ENCODE results near the gene CRYGN. TPM values are rescaled to one million over a fixed set of nuclear protein-coding genes. Genes with fewer than 3 reads are reported as not detected.

The CRYGN gene
- polyA plus RNA-seq, 1 donor (not counting 4 experiments of a cell fraction or from before 2014, with no cell fraction given): not detected

GRCh38 chr7:151395036-151395367 lies 44.9 kb downstream of the CRYGN start:
- TF ChIP-seq EZH2 (IDR thresholded peaks at IDR 0.05; ENCODE audit: low read length): no peak
- no peak for TF ChIP-seq CTCF (optimal IDR thresholded peaks at IDR 0.05 in 1 of 3, IDR thresholded peaks at IDR 0.05 in 1 of 3, conservative IDR thresholded peaks at IDR 0.05 in 1 of 3; ENCODE audit: extremely low read depth in 1 of 3, insufficient read depth in 2 of 3, low read length in 3 of 3)

GRCh38 chr7:151394076-151395035 lies 45.6 kb downstream of the CRYGN start:
- no peaks in the 10 kb centered on the region for H3K36me3 ChIP-seq (ENCODE audit: control insufficient read depth in 2 of 2, extremely low read depth in 1 of 2, insufficient read depth in 2 of 2, low read length in 2 of 2)
- H3K9ac ChIP-seq (ENCODE audit: control insufficient read depth, extremely low read depth, insufficient read depth, low read length): no peak overlapping the region
- H3K4me1 ChIP-seq (ENCODE audit: control insufficient read depth, extremely low read depth, insufficient read depth, low read length): no peaks in the 10 kb centered on the region
- H3K9me1 ChIP-seq (ENCODE audit: control insufficient read depth, extremely low read depth, insufficient read depth, low read length): no peaks in the 10 kb centered on the region
- dilution Hi-C loops (cut with MboI; ENCODE audit: extremely low pct_ligation_motif_present, low sequenced_read_pairs): no loop called here
- H4K20me1 ChIP-seq (ENCODE audit: control insufficient read depth, extremely low read depth, insufficient read depth, low read length): no peaks in the 10 kb centered on the region
- H3K4me3 ChIP-seq (ENCODE audit: control insufficient read depth in 2 of 3, extremely low read depth in 1 of 3, insufficient read depth in 2 of 3, low read depth in 1 of 3, low read length in 3 of 3): no peak overlapping the region
- DNase-seq (ENCODE audit: low read depth, low spot score) (no peak), FAIRE-seq (no peak)
- H3K27ac ChIP-seq (ENCODE audit: control insufficient read depth, insufficient read depth, low read length): no peak overlapping the region
- H3K27me3 ChIP-seq (ENCODE audit: control insufficient read depth, extremely low read depth, insufficient read depth, low read length): peaks cover 18% of the 10 kb centered on the region
- H3K9me3 ChIP-seq (ENCODE audit: control insufficient read depth, low read depth, low read length): no peaks in the 10 kb centered on the region
- H3K4me2 ChIP-seq (ENCODE audit: control insufficient read depth, extremely low read depth, insufficient read depth, low read depth, low read length): no peak overlapping the region
- no peaks in the 10 kb centered on the region for H3K79me2 ChIP-seq (ENCODE audit: control insufficient read depth, insufficient read depth, low read length)
- TF ChIP-seq EZH2 (IDR thresholded peaks at IDR 0.05; ENCODE audit: low read length) (no peak), CTCF (optimal IDR thresholded peaks at IDR 0.05 in 1 of 3, IDR thresholded peaks at IDR 0.05 in 1 of 3, conservative IDR thresholded peaks at IDR 0.05 in 1 of 3; ENCODE audit: extremely low read depth in 1 of 3, insufficient read depth in 2 of 3, low read length in 3 of 3) (no peak)
- no peak overlapping the region for H2AFZ ChIP-seq (ENCODE audit: control insufficient read depth, low read length)

More at GRCh38 chr7:151395036-151395367, 44.9 kb downstream of the CRYGN start:
- DNase-seq (ENCODE audit: low read depth, low spot score) (no peak), FAIRE-seq (no peak)
- Histone ChIP-seq H3K36me3 (ENCODE audit: control insufficient read depth in 2 of 2, extremely low read depth in 1 of 2, insufficient read depth in 2 of 2, low read length in 2 of 2) (no peaks in the 10 kb centered on the region), H3K27me3 (ENCODE audit: control insufficient read depth, extremely low read depth, insufficient read depth, low read length) (peaks cover 18% of the 10 kb centered on the region), H3K4me2 (ENCODE audit: control insufficient read depth, extremely low read depth, insufficient read depth, low read depth, low read length) (no peak overlapping the region), H2AFZ (ENCODE audit: control insufficient read depth, low read length) (no peak overlapping the region), H3K79me2 (ENCODE audit: control insufficient read depth, insufficient read depth, low read length) (no peaks in the 10 kb centered on the region), H3K9ac (ENCODE audit: control insufficient read depth, extremely low read depth, insufficient read depth, low read length) (no peak overlapping the region), H3K27ac (ENCODE audit: control insufficient read depth, insufficient read depth, low read length) (no peak overlapping the region), H4K20me1 (ENCODE audit: control insufficient read depth, extremely low read depth, insufficient read depth, low read length) (no peaks in the 10 kb centered on the region), H3K4me1 (ENCODE audit: control insufficient read depth, extremely low read depth, insufficient read depth, low read length) (no peaks in the 10 kb centered on the region), H3K4me3 (ENCODE audit: control insufficient read depth in 2 of 3, extremely low read depth in 1 of 3, insufficient read depth in 2 of 3, low read depth in 1 of 3, low read length in 3 of 3) (no peak overlapping the region), H3K9me3 (ENCODE audit: control insufficient read depth, low read depth, low read length) (no peaks in the 10 kb centered on the region), H3K9me1 (ENCODE audit: control insufficient read depth, extremely low read depth, insufficient read depth, low read length) (no peaks in the 10 kb centered on the region)
- dilution Hi-C loops (cut with MboI; ENCODE audit: extremely low pct_ligation_motif_present, low sequenced_read_pairs): no loop called here

Data from keratinocyte (primary cell).